Lower leg skin (tissue), 3 donors: Measurements from ENCODE around the gene CCDC181.

Experiments used
- POLR2A ChIP-seq, 2 donors: fragments of 450-650 bp; IDR thresholded peaks; one replicate each; pipeline ENCODE4 v1.6.1; 2016 to 2017; ENCODE audit warnings: antibody characterized with exemption in 2 of 2, mild to moderate bottlenecking in 1 of 2, moderate library complexity in 1 of 2
- TF ChIP-seq, protein P1 (sequence below), 3 donors: fragments of 450-650 bp; IDR thresholded peaks; one replicate each; pipeline ENCODE4 v1.5.1; 2016; ENCODE audit warnings: antibody characterized with exemption in 3 of 3, mild to moderate bottlenecking in 3 of 3, moderate library complexity in 2 of 3

DNA sequence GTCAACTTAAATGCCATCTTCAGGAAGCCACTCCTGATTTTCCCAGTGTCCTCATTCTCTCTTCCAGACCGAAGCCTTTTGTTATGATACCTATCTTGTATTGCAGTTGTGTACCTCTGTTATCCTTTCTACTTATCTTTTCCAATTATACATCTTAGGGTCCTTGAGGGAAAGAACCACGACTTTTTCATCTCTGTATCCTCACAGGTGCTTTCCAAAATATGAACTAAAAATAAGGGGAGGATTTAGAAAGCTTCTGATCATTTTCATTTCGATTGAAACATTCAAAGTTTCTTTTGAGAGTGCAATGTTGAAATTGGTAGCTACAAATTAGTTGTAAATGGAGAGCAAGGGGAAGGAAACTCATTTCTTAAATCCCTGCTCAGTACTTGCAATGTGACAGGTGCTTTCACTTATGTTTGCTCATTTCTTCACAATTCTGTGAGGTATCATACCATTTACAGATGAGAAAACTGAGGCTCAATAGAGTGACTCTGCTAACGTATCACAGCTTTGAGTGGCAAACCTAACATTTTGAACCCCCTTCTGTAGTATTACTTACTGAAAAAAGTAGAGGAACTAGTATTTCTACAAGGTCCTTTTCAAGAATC lies 34.2 kb upstream of the CCDC181 start:
- TF ChIP-seq, protein P1, sequence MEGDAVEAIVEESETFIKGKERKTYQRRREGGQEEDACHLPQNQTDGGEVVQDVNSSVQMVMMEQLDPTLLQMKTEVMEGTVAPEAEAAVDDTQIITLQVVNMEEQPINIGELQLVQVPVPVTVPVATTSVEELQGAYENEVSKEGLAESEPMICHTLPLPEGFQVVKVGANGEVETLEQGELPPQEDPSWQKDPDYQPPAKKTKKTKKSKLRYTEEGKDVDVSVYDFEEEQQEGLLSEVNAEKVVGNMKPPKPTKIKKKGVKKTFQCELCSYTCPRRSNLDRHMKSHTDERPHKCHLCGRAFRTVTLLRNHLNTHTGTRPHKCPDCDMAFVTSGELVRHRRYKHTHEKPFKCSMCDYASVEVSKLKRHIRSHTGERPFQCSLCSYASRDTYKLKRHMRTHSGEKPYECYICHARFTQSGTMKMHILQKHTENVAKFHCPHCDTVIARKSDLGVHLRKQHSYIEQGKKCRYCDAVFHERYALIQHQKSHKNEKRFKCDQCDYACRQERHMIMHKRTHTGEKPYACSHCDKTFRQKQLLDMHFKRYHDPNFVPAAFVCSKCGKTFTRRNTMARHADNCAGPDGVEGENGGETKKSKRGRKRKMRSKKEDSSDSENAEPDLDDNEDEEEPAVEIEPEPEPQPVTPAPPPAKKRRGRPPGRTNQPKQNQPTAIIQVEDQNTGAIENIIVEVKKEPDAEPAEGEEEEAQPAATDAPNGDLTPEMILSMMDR (IDR thresholded peaks at IDR 0.05), result no peak
- no peak for TF ChIP-seq POLR2A (IDR thresholded peaks at IDR 0.05)
